Ectodermal cell (in vitro differentiated cells): ENCODE measurements around the gene DAGLA.

Experiments
- H3K27ac ChIP-seq: 2 replicates; pipeline ENCODE4 v1.7.0; 2013; ENCODE audit warnings: mild to moderate bottlenecking, low read depth, low read length; ENCODE audit not compliant: insufficient read depth, poor library complexity, severe bottlenecking
- H3K27me3 ChIP-seq: 2 replicates; pipeline ENCODE4 v1.7.0; 2013; ENCODE audit warnings: mild to moderate bottlenecking, low read length; ENCODE audit not compliant: insufficient read depth, control insufficient read depth, poor library complexity, severe bottlenecking
- H3K36me3 ChIP-seq: one replicate; pipeline ENCODE4 v1.7.0; 2013; ENCODE audit warnings: low read length; ENCODE audit not compliant: control insufficient read depth, insufficient read depth
- H3K4me1 ChIP-seq: one replicate; pipeline ENCODE4 v1.7.0; 2013; ENCODE audit warnings: low read length; ENCODE audit not compliant: control insufficient read depth, insufficient read depth
- H3K4me3 ChIP-seq: 2 replicates; pipeline ENCODE4 v1.7.0; 2013; ENCODE audit warnings: low read depth, low read length, control low read depth; ENCODE audit not compliant: insufficient read depth
- H3K9me3 ChIP-seq: 2 replicates; pipeline ENCODE4 v1.7.0; 2013; ENCODE audit warnings: mild to moderate bottlenecking, low read length, moderate library complexity; ENCODE audit not compliant: control insufficient read depth
- WGBS, 2 experiments: methylation state at CpG; one replicate each; pipeline ENCODE4 v1.1.7; 2013; ENCODE audit warnings: missing lambda C conversion rate in 2 of 2; 5-methylcytosine and 5-hydroxymethylcytosine counted together

DAGLA gene

GRCh38 chr11:61699737-61700160 is 19.6 kb downstream of the DAGLA start:
- H3K27ac ChIP-seq: no peak overlapping the region
- 94 to 97% methylated on average over 13 of the region's 13 CpGs for WGBS, 2 experiments
- H3K36me3 ChIP-seq: no peaks in the 10 kb centered on the region
- H3K9me3 ChIP-seq: no peaks in the 10 kb centered on the region
- H3K4me1 ChIP-seq: peaks cover 15% of the 10 kb centered on the region
- no peaks in the 10 kb centered on the region for H3K27me3 ChIP-seq
- H3K4me3 ChIP-seq: no peak overlapping the region

GRCh38 chr11:61700212-61700611 is 20.0 kb downstream of the DAGLA start:
- no peak overlapping the region for H3K27ac ChIP-seq
- H3K27me3 ChIP-seq: no peaks in the 10 kb centered on the region
- no peaks in the 10 kb centered on the region for H3K36me3 ChIP-seq
- peaks cover 11% of the 10 kb centered on the region for H3K4me1 ChIP-seq
- WGBS, 2 experiments: 88 to 90% methylated on average over 5 of the region's 5 CpGs
- H3K9me3 ChIP-seq: no peaks in the 10 kb centered on the region
- H3K4me3 ChIP-seq: no peak overlapping the region

- H3K27ac ChIP-seq: no peak overlapping the region
- H3K36me3 ChIP-seq: no peaks in the 10 kb centered on the region
- H3K4me3 ChIP-seq: no peak overlapping the region
- 91 to 95% methylated on average over 8 of the region's 8 CpGs for WGBS, 2 experiments
- H3K9me3 ChIP-seq: no peaks in the 10 kb centered on the region
- peaks cover 6% of the 10 kb centered on the region for H3K4me1 ChIP-seq
- no peaks in the 10 kb centered on the region for H3K27me3 ChIP-seq
These were observed 20.5 kb downstream of the DAGLA start for GRCh38 chr11:61700720-61701119.

- H3K4me3 ChIP-seq: no peak overlapping the region
- no peaks in the 10 kb centered on the region for H3K27me3 ChIP-seq
- H3K9me3 ChIP-seq: no peaks in the 10 kb centered on the region
- peaks cover 2% of the 10 kb centered on the region for H3K4me1 ChIP-seq
- H3K36me3 ChIP-seq: no peaks in the 10 kb centered on the region
- no peak overlapping the region for H3K27ac ChIP-seq
- WGBS, 2 experiments: 48 to 51% methylated on average over 18 of the region's 18 CpGs
These were observed 21.2 kb downstream of the DAGLA start for GRCh38 chr11:61701242-61701886.

GRCh38 chr11:61702701-61703312 is 22.6 kb downstream of the DAGLA start:
- H3K4me3 ChIP-seq: no peak overlapping the region
- H3K27ac ChIP-seq: no peak overlapping the region
- no peaks in the 10 kb centered on the region for H3K36me3 ChIP-seq
- WGBS, 2 experiments: 90 to 93% methylated on average over 11 of the region's 11 CpGs
- no peaks in the 10 kb centered on the region for H3K9me3 ChIP-seq
- H3K27me3 ChIP-seq: no peaks in the 10 kb centered on the region
- H3K4me1 ChIP-seq: peaks cover 7% of the 10 kb centered on the region

GRCh38 chr11:61704838-61705237 is 24.6 kb downstream of the DAGLA start:
- WGBS, 2 experiments: 90 to 91% methylated on average over 15 of the region's 15 CpGs
- H3K27ac ChIP-seq: no peak overlapping the region
- H3K4me1 ChIP-seq: peaks cover 12% of the 10 kb centered on the region
- no peaks in the 10 kb centered on the region for H3K9me3 ChIP-seq
- no peaks in the 10 kb centered on the region for H3K27me3 ChIP-seq
- H3K4me3 ChIP-seq: no peak overlapping the region
- H3K36me3 ChIP-seq: no peaks in the 10 kb centered on the region

GRCh38 chr11:61706452-61707400 is 26.5 kb downstream of the DAGLA start:
- H3K4me3 ChIP-seq: no peak overlapping the region
- H3K27me3 ChIP-seq: no peaks in the 10 kb centered on the region
- 78 to 82% methylated on average over 27 of the region's 27 CpGs for WGBS, 2 experiments
- no peaks in the 10 kb centered on the region for H3K9me3 ChIP-seq
- no peak overlapping the region for H3K27ac ChIP-seq
- no peaks in the 10 kb centered on the region for H3K36me3 ChIP-seq
- peaks cover 24% of the 10 kb centered on the region for H3K4me1 ChIP-seq

- Histone ChIP-seq H3K4me1 (peaks cover 32% of the 10 kb centered on the region), H3K9me3 (no peaks in the 10 kb centered on the region), H3K36me3 (no peaks in the 10 kb centered on the region), H3K27ac (no peak overlapping the region), H3K27me3 (no peaks in the 10 kb centered on the region), H3K4me3 (no peak overlapping the region)
- WGBS, 2 experiments: 95 to 98% methylated on average over 9 of the region's 9 CpGs
These were observed 27.4 kb downstream of the DAGLA start for GRCh38 chr11:61707574-61707973.

GRCh38 chr11:61709110-61709509 is 28.9 kb downstream of the DAGLA start:
- H3K4me1 ChIP-seq: peaks cover 46% of the 10 kb centered on the region
- WGBS, 2 experiments: 93 to 95% methylated on average over 7 of the region's 7 CpGs
- no peak overlapping the region for H3K27ac ChIP-seq
- no peaks in the 10 kb centered on the region for H3K9me3 ChIP-seq
- H3K27me3 ChIP-seq: no peaks in the 10 kb centered on the region
- no peaks in the 10 kb centered on the region for H3K36me3 ChIP-seq
- no peak overlapping the region for H3K4me3 ChIP-seq

- H3K27me3 ChIP-seq: no peaks in the 10 kb centered on the region
- WGBS, 2 experiments: 75 to 77% methylated on average over 7 of the region's 7 CpGs
- H3K4me1 ChIP-seq: peaks cover 50% of the 10 kb centered on the region
- no peak overlapping the region for H3K4me3 ChIP-seq
- H3K36me3 ChIP-seq: no peaks in the 10 kb centered on the region
- no peaks in the 10 kb centered on the region for H3K9me3 ChIP-seq
- no peak overlapping the region for H3K27ac ChIP-seq
These were observed 29.4 kb downstream of the DAGLA start for GRCh38 chr11:61709572-61709971.
